HEK293 (cell line): Measurements from ENCODE around the gene JAM3.

Source experiments
- CTCF ChIA-PET: fragments of 350-600 bp; formaldehyde crosslinking; extraction: SDS; loops from one replicate; lab custom pipeline; 2021; ENCODE audit warnings: antibody characterized with exemption; lab: Yijun Ruan, JAX
- POLR2A ChIA-PET: fragments of 300-600 bp; formaldehyde crosslinking; extraction: SDS; loops from one replicate; lab custom pipeline; 2020; ENCODE audit warnings: antibody characterized with exemption, inconsistent platforms; lab: Yijun Ruan, JAX
- H3K27ac ChIP-seq: fragments of 200-500 bp; sonication (Bioruptor generic); 2 replicates; pipeline ENCODE4 v1.5.1; 2014; ENCODE audit warnings: low read depth, low read length, control low read depth, inconsistent platforms; ENCODE audit errors: extremely low read depth
- H3K36me3 ChIP-seq, 2 experiments: fragments of 200-500 bp in 1 of 2; sonication (Bioruptor generic) in 1 of 2; 1 replicate in 1 of 2; 2 replicates in 1 of 2; pipeline ENCODE4 v1.5.1; 2014 to 2017; ENCODE audit warnings: inconsistent platforms in 2 of 2, low read length in 2 of 2; ENCODE audit not compliant: control insufficient read depth in 2 of 2, insufficient read depth in 1 of 2
- H3K4me1 ChIP-seq: fragments of 200-500 bp; sonication (Bioruptor generic); 2 replicates; pipeline ENCODE4 v1.5.1; 2014; ENCODE audit warnings: mild to moderate bottlenecking, low read length, inconsistent platforms; ENCODE audit not compliant: control insufficient read depth, insufficient read depth
- H3K4me3 ChIP-seq: 2 replicates; pipeline ENCODE4 v1.5.1; 2011; ENCODE audit warnings: low read depth, mild to moderate bottlenecking, control low read depth, low read length, moderate library complexity
- H3K9me3 ChIP-seq: fragments of 200-500 bp; sonication (Bioruptor generic); 2 replicates; pipeline ENCODE4 v1.5.1; 2014; ENCODE audit warnings: low read depth, low read length, inconsistent platforms; ENCODE audit not compliant: control insufficient read depth, insufficient read depth
- EGR2 ChIP-seq: fragments of 450-650 bp; formaldehyde crosslinking; IDR thresholded peaks from 2 replicates; pipeline ENCODE4 v1.5.1; 2016; ENCODE audit warnings: low read depth, missing biosample characterization, missing genetic modification characterization
- GLIS1 ChIP-seq: fragments of 450-650 bp; formaldehyde crosslinking; IDR thresholded peaks from 2 replicates; pipeline ENCODE4 v1.5.1; 2016; ENCODE audit warnings: missing biosample characterization, missing genetic modification characterization
- KLF1 ChIP-seq: fragments of 450-650 bp; formaldehyde crosslinking; IDR thresholded peaks from 2 replicates; pipeline ENCODE4 v1.5.1; 2016; ENCODE audit warnings: missing biosample characterization, missing genetic modification characterization
- OSR2 ChIP-seq: fragments of 450-650 bp; formaldehyde crosslinking; IDR thresholded peaks from 2 replicates; pipeline ENCODE4 v1.5.1; 2016; ENCODE audit warnings: missing biosample characterization, missing genetic modification characterization
- YY1 ChIP-seq: fragments of 450-650 bp; formaldehyde crosslinking; IDR thresholded peaks from 2 replicates; pipeline ENCODE4 v1.5.1; 2018; ENCODE audit warnings: missing biosample characterization, missing genetic modification characterization
- ZBTB17 ChIP-seq: fragments of 450-650 bp; formaldehyde crosslinking; IDR thresholded peaks from 2 replicates; pipeline ENCODE4 v1.5.1; 2016; ENCODE audit warnings: missing biosample characterization, missing genetic modification characterization
- ZBTB20 ChIP-seq: fragments of 450-650 bp; formaldehyde crosslinking; IDR thresholded peaks from 2 replicates; pipeline ENCODE4 v1.5.1; 2016; ENCODE audit warnings: missing biosample characterization, missing genetic modification characterization
- ZBTB48 ChIP-seq: fragments of 450-650 bp; formaldehyde crosslinking; IDR thresholded peaks from 2 replicates; pipeline ENCODE4 v1.5.1; 2016; ENCODE audit warnings: missing biosample characterization, missing genetic modification characterization
- ZBTB7A ChIP-seq: fragments of 450-650 bp; formaldehyde crosslinking; IDR thresholded peaks from 2 replicates; pipeline ENCODE4 v1.5.1; 2016; ENCODE audit warnings: low read depth, missing biosample characterization, missing genetic modification characterization
- ZNF10 ChIP-seq: fragments of 450-650 bp; formaldehyde crosslinking; IDR thresholded peaks from 2 replicates; pipeline ENCODE4 v1.5.1; 2017; ENCODE audit warnings: missing biosample characterization, missing genetic modification characterization
- ZNF214 ChIP-seq: fragments of 450-650 bp; formaldehyde crosslinking; IDR thresholded peaks from 2 replicates; pipeline ENCODE4 v1.5.1; 2017; ENCODE audit warnings: missing biosample characterization, mild to moderate bottlenecking, missing genetic modification characterization, borderline replicate concordance
- ZNF341 ChIP-seq: fragments of 450-650 bp; formaldehyde crosslinking; IDR thresholded peaks from 2 replicates; pipeline ENCODE4; 2016; ENCODE audit warnings: low read depth, missing biosample characterization, missing genetic modification characterization
- ZNF521 ChIP-seq: fragments of 450-650 bp; formaldehyde crosslinking; IDR thresholded peaks from 2 replicates; pipeline ENCODE4 v1.5.1; 2017; ENCODE audit warnings: missing biosample characterization, mild to moderate bottlenecking, missing genetic modification characterization
- ZNF596 ChIP-seq: fragments of 450-650 bp; IDR thresholded peaks from 2 replicates; pipeline ENCODE4 v1.5.0; 2018; ENCODE audit warnings: missing biosample characterization, mild to moderate bottlenecking, missing genetic modification characterization, moderate library complexity
- ZNF629 ChIP-seq: fragments of 450-650 bp; formaldehyde crosslinking; IDR thresholded peaks from 2 replicates; pipeline ENCODE4 v1.5.1; 2017; ENCODE audit warnings: missing biosample characterization, missing genetic modification characterization
- ZNF76 ChIP-seq: fragments of 450-650 bp; formaldehyde crosslinking; IDR thresholded peaks from 2 replicates; pipeline ENCODE4; 2016; ENCODE audit warnings: low read depth, missing biosample characterization, missing genetic modification characterization, borderline replicate concordance
- ZNF768 ChIP-seq: fragments of 450-650 bp; formaldehyde crosslinking; IDR thresholded peaks from 2 replicates; pipeline ENCODE4 v1.5.1; 2018; ENCODE audit warnings: missing biosample characterization, mild to moderate bottlenecking, missing genetic modification characterization
- TF ChIP-seq, protein P1 (sequence below): fragments of 450-650 bp; formaldehyde crosslinking; IDR thresholded peaks from 2 replicates; pipeline ENCODE4 v1.5.1; 2016; ENCODE audit warnings: missing biosample characterization, missing genetic modification characterization, low read depth
- TF ChIP-seq, protein P2 (sequence below): fragments of 450-650 bp; formaldehyde crosslinking; IDR thresholded peaks from 2 replicates; pipeline ENCODE4 v1.5.1; 2017; ENCODE audit warnings: missing biosample characterization, missing genetic modification characterization
- TF ChIP-seq, protein P3 (sequence below): fragments of 450-650 bp; formaldehyde crosslinking; IDR thresholded peaks from 2 replicates; pipeline ENCODE4 v1.5.0; 2017; ENCODE audit warnings: missing biosample characterization, missing genetic modification characterization, borderline replicate concordance
- TF ChIP-seq, protein P4 (sequence below): fragments of 450-650 bp; formaldehyde crosslinking; IDR thresholded peaks from 2 replicates; pipeline ENCODE4 v1.5.1; 2016; ENCODE audit warnings: missing biosample characterization, missing genetic modification characterization, borderline replicate concordance
- TF ChIP-seq, protein P5 (sequence below): fragments of 450-650 bp; formaldehyde crosslinking; IDR thresholded peaks from 2 replicates; pipeline ENCODE4 v1.5.1; 2016; ENCODE audit warnings: missing biosample characterization, missing genetic modification characterization

Gene JAM3

DNA sequence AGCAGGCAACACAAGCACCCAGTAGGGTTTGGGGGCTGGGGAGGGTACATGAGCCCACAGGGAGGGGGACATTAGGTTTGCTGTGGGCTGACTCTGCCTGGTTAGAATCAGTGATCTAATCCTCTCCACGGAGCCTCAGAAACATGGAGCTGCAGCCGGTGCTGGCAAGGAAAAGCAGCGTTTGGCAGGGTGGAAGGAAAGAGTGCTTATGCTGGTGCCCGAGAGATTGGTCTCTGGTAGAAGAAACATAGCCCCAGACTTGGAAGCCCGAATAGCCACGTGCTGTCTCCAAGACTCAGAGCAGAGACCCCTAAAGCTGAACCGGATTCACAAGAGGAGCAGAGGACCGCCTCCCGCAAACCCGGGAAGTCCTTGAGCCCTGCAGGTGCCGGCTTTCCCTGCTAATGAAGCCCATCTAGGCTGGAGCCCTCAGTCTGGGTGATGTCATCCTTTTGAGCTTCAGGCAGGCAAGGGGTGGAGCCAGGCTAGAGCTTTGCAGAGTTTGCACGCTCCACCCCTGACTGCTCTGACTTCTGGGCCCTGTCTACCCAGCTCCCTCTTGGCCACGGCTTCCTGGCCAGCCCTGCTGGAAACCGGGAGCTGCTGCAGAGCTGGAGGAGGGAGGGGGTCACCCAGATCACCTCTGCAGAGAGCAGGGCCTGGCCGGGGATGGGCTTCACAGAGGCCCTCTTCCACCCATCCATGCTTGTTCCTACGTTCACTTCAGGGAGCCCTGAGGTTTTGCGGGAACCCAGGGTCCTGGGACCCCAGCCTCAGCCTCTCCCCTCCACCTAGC, 35.0 kb upstream of the JAM3 start (continued):
- TF ChIP-seq, protein P1, sequence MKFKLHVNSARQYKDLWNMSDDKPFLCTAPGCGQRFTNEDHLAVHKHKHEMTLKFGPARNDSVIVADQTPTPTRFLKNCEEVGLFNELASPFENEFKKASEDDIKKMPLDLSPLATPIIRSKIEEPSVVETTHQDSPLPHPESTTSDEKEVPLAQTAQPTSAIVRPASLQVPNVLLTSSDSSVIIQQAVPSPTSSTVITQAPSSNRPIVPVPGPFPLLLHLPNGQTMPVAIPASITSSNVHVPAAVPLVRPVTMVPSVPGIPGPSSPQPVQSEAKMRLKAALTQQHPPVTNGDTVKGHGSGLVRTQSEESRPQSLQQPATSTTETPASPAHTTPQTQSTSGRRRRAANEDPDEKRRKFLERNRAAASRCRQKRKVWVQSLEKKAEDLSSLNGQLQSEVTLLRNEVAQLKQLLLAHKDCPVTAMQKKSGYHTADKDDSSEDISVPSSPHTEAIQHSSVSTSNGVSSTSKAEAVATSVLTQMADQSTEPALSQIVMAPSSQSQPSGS (tag by site-specific recombination), result peak; percentile 97
- no peak for TF ChIP-seq ZNF76 (tag by site-specific recombination)
- TF ChIP-seq ZNF521 (tag by site-specific recombination), result no peak
- peak; percentile 78 for TF ChIP-seq ZNF341 (tag by site-specific recombination)
- peak; percentile 61; the same call in 1 of the 2 replicates for TF ChIP-seq ZNF629 (tag by site-specific recombination)
- TF ChIP-seq ZNF596, result no peak
- TF ChIP-seq OSR2 (tag by site-specific recombination), result peak; percentile 84
- TF ChIP-seq ZBTB7A, result no peak
- peak; percentile 93 for TF ChIP-seq ZNF10 (tag by site-specific recombination)
- TF ChIP-seq ZBTB17, result peak; percentile 78
- TF ChIP-seq ZBTB20 (tag by site-specific recombination), result peak; percentile 90
- TF ChIP-seq, protein P2, sequence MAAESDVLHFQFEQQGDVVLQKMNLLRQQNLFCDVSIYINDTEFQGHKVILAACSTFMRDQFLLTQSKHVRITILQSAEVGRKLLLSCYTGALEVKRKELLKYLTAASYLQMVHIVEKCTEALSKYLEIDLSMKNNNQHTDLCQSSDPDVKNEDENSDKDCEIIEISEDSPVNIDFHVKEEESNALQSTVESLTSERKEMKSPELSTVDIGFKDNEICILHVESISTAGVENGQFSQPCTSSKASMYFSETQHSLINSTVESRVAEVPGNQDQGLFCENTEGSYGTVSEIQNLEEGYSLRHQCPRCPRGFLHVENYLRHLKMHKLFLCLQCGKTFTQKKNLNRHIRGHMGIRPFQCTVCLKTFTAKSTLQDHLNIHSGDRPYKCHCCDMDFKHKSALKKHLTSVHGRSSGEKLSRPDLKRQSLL (tag by site-specific recombination), result peak; percentile 89
- 0 out of 2 replicates have a peak, but pooled peaks have one; percentile 20 for TF ChIP-seq ZBTB48 (tag by site-specific recombination)
- TF ChIP-seq, protein P3, sequence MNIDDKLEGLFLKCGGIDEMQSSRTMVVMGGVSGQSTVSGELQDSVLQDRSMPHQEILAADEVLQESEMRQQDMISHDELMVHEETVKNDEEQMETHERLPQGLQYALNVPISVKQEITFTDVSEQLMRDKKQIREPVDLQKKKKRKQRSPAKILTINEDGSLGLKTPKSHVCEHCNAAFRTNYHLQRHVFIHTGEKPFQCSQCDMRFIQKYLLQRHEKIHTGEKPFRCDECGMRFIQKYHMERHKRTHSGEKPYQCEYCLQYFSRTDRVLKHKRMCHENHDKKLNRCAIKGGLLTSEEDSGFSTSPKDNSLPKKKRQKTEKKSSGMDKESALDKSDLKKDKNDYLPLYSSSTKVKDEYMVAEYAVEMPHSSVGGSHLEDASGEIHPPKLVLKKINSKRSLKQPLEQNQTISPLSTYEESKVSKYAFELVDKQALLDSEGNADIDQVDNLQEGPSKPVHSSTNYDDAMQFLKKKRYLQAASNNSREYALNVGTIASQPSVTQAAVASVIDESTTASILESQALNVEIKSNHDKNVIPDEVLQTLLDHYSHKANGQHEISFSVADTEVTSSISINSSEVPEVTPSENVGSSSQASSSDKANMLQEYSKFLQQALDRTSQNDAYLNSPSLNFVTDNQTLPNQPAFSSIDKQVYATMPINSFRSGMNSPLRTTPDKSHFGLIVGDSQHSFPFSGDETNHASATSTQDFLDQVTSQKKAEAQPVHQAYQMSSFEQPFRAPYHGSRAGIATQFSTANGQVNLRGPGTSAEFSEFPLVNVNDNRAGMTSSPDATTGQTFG (tag by site-specific recombination), result no peak
- no peak for TF ChIP-seq EGR2 (tag by site-specific recombination)
- TF ChIP-seq ZNF768 (tag by site-specific recombination), result no peak
- TF ChIP-seq KLF1, result 0 out of 2 replicates have a peak, but pooled peaks have one; percentile 19
- peak; percentile 62 for TF ChIP-seq GLIS1 (tag by site-specific recombination)

DNA sequence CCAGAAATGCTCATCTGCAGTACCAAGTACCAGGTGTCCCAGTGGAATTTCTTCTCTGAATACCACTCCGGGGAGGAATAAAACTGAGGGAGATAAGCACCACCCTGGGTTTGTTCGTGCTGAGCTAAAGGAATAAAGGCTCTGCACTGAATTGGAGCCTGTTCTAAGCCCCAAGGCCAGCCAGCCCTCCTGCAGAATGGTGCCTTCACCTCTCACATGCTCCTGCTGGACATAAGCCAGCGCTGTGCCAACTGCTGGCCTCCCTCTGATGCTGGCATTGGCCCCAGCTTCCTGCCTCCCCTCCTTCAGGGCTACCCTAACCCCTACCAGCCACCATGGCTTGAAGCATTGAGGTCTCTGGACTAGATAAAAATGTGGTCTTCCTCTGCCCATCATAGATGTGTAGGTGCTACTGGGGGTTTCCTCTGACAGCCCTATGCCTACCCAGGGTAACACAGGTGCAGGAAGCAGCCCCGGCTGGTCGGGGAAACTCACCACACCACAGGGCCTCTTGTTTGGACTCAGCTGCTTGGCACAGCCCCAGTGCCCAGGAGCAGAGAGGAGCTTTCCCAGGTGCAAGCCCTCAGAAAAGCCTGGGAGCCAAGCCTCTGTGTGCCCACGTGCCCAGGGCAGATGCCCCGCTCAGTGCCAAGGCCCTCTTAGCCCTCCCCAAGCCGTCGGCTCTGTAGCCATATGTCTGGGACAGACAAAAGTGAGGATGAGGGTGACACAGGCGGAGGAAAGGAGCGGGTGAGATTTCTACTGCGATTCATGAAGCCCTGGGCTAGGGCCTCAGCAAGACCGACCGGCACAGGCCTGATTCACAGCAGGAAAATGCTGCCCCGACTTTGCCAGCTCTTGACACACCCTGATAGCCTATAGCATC, 34.1 kb upstream of the JAM3 start:
- no peaks in the 10 kb centered on the region for H3K9me3 ChIP-seq
- no peak overlapping the region for H3K27ac ChIP-seq
- POLR2A ChIA-PET, result interaction anchor here (0.6 to 1.4 kb wide), 13 partner anchors 9 to 238 kb away, joined by 3 to 8 read pairs (median 4); partner anchors contain the start of genes JAM3, NCAPD3 and VPS26B
- CTCF ChIA-PET, result interaction anchor here (0.6 to 2.8 kb wide), 7 partner anchors 11 to 140 kb away, joined by 3 to 17 read pairs (median 5); no protein-coding TSS in a partner anchor
- H3K36me3 ChIP-seq, result no peaks in the 10 kb centered on the region
- no peaks in the 10 kb centered on the region for H3K4me1 ChIP-seq
- H3K4me3 ChIP-seq, result no peak overlapping the region
- TF ChIP-seq YY1 (no peak), ZNF341 (tag by site-specific recombination) (peak; percentile 47), ZNF214 (tag by site-specific recombination) (no peak)
- TF ChIP-seq, protein P4, sequence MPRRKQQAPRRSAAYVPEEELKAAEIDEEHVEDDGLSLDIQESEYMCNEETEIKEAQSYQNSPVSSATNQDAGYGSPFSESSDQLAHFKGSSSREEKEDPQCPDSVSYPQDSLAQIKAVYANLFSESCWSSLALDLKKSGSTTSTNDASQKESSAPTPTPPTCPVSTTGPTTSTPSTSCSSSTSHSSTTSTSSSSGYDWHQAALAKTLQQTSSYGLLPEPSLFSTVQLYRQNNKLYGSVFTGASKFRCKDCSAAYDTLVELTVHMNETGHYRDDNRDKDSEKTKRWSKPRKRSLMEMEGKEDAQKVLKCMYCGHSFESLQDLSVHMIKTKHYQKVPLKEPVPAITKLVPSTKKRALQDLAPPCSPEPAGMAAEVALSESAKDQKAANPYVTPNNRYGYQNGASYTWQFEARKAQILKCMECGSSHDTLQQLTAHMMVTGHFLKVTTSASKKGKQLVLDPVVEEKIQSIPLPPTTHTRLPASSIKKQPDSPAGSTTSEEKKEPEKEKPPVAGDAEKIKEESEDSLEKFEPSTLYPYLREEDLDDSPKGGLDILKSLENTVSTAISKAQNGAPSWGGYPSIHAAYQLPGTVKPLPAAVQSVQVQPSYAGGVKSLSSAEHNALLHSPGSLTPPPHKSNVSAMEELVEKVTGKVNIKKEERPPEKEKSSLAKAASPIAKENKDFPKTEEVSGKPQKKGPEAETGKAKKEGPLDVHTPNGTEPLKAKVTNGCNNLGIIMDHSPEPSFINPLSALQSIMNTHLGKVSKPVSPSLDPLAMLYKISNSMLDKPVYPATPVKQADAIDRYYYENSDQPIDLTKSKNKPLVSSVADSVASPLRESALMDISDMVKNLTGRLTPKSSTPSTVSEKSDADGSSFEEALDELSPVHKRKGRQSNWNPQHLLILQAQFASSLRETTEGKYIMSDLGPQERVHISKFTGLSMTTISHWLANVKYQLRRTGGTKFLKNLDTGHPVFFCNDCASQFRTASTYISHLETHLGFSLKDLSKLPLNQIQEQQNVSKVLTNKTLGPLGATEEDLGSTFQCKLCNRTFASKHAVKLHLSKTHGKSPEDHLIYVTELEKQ (tag by site-specific recombination), result no peak
- TF ChIP-seq, protein P5, sequence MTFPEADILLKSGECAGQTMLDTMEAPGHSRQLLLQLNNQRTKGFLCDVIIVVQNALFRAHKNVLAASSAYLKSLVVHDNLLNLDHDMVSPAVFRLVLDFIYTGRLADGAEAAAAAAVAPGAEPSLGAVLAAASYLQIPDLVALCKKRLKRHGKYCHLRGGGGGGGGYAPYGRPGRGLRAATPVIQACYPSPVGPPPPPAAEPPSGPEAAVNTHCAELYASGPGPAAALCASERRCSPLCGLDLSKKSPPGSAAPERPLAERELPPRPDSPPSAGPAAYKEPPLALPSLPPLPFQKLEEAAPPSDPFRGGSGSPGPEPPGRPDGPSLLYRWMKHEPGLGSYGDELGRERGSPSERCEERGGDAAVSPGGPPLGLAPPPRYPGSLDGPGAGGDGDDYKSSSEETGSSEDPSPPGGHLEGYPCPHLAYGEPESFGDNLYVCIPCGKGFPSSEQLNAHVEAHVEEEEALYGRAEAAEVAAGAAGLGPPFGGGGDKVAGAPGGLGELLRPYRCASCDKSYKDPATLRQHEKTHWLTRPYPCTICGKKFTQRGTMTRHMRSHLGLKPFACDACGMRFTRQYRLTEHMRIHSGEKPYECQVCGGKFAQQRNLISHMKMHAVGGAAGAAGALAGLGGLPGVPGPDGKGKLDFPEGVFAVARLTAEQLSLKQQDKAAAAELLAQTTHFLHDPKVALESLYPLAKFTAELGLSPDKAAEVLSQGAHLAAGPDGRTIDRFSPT (tag by site-specific recombination), result peak; percentile 12; the same call in 1 of the 2 replicates
